Fibroblast of peridontal ligament (primary cell): ENCODE data around the gene C1QTNF6.

ENCODE experiments used
- DNase-seq: peaks from one replicate; pipeline ENCODE4 v3.0.0-alpha.2; 2010; ENCODE audit errors: extremely low read depth

C1QTNF6 gene

GRCh38 chr22:37141971-37142370, 46.1 kb downstream of the C1QTNF6 start:
- no peak for DNase-seq

- DNase-seq: no peak
Observed at GRCh38 chr22:37141476-37141875, 46.6 kb downstream of the C1QTNF6 start.

- DNase-seq: no peak
Observed at GRCh38 chr22:37140686-37141323, 47.2 kb downstream of the C1QTNF6 start.

DNA sequence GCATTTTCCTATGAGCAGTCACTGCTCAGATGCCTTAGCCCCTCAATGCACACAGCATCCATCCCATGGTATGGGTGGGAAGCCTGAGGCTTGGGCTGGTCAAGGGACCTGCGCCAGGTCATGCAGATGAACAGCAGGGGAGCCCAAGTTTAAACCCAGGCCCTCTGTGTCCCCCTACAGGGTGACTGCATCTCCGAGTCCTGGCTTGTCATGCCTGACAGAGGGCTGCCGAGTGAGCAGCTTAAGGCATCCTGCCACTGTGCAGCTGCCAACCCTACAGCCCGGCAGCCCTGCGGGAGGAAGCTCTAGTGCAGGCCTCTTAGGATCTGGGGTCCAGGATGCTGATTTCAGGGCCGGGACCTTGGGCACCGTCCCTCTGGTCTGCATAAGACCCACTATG, 48.3 kb downstream of the C1QTNF6 start:
- no peak for DNase-seq

DNA sequence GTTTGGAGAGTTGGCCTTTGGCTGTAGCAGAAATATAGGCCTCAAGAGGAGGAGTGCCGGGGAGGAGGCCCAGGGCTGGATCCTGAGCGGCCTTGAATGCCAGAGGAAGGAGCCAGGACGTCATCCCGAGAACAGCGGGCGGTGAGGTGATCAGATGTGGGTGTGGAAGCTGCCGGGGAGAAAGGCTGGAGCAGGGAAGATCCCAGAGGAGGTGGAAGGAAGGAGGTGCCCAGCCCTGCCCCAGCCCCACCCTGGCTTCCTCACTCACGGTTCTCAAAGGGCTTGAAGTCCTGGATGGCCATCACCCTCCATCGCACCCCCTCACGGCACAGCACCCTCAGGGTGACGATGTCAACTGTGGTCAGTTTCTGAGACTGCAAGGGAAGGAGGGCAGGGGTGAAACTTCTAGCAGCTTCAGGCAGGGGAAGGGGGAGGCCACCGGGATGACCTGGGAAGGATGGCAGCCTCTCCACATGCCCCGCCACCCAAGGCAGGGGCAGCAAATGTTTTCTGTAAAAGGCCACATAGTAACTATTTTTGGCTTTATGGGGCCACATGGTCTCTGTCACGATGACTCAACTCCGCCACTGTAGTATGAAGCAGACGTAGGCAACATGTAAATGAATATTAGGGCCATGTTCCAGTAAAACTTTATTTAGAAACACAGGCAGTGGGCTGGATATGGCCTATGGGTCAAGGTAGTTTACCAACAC, 49.0 kb downstream of the C1QTNF6 start:
- no peak for DNase-seq

GRCh38 chr22:37137903-37138665, 50.0 kb downstream of the C1QTNF6 start:
- no peak for DNase-seq

DNA sequence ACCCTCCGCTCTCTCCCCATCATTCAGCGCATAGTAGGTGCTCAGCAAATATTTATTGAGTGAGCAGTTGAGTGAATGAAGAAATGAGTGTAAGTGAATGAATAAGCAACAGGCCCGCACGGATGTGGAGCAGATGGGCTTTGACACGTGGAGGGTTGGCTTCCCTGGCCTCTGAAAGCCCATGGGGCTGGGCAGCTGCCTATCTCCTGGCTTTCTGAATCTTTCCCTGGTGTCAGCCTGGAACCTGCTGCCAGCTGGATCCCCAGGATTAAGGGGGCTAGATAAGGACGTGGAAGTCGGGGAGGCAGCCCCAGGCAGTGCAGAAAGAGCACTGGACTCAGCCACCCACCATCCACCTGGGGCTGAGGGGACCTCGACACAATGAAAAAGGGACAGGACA, 50.9 kb downstream of the C1QTNF6 start:
- DNase-seq: no peak

DNA sequence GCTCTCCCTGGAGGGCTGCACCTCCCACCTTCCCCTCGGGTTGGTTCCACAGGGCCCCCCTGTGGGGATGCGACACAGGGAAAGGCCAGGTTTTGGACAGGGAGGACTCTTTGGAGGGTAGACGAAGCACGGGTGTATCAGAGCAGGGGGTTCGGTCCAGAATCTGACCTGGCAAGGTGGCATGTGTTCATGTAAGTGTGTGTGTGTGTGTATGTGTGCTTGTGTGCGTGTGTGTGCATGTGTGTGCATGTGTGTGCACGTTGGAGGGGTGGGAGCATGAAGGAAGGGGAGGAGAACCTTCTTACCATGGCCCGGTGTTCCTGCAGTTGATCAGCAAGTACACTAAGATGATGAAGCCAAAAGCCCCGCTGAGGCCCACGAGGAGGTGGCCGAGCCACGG, 53.0 kb downstream of the C1QTNF6 start:
- DNase-seq: no peak

DNA sequence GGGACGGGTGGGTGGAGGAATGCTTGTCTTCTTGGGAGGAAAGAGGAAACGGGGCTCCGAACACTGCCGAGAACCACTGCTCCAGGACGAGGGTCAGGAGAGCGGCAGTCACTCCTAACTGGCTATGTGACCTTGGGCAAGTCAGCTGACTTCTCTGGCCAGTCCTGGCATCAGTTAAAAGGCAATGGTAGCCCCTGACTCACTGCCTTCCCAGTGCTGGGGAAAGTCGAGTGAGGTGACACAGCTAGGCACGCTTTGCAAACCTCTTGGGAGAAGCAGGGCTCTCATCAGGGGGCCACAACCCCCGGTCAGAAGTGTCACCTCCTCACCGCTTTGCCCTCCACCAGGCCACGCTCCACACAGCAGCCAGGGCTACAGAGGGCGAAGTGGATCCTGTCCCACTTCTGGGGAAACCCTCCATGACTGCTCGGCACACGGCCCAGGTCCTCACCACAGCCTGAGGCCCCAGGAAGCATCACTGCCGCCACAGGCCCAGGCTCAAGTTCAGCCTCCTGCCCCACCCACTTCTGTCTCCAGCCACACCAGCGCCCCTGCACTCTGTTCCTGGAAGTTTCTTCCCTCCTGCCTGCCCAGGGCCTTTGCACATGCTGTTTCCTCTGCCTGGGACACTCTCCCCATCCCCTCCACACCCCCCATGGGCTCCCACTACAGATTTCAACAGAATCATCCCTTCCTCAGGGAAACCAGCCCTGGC, 54.6 kb downstream of the C1QTNF6 start:
- DNase-seq: no peak

- no peak for DNase-seq
Observed at GRCh38 chr22:37132773-37133172, 55.3 kb downstream of the C1QTNF6 start.
